Left cardiac atrium (tissue), 4 donors: ENCODE results near the gene SPNS1. TPM values are rescaled to one million over a fixed set of nuclear protein-coding genes. Genes with fewer than 3 reads are reported as not detected.

ENCODE experiments used
- ATAC-seq, 2 donors: fragments of 200-7000 bp; cut with Tn5 transposase; one replicate each; pipeline ENCODE4 v1.9.1; 2020; ENCODE audit warnings: mild to moderate bottlenecking in 2 of 2, moderate library complexity in 2 of 2
- DNase-seq: peaks from one replicate; pipeline ENCODE4 v3.0.0-alpha.2; 2020
- intact Hi-C, 2 donors: fragments of 100-400 bp; cut with DNase I; formaldehyde crosslinking; loops; one replicate each; pipeline versions ENCODE4 v1.14.1 to v1.15.1; 2022 to 2023
- total RNA-seq, 2 donors: library from RNA; stranded (reverse); fragmentation: NEBNext Ultra II Directional; extraction: Animal tissue kit (Norgen Biotek cat#: 25700); gene quantifications; one replicate each; pipeline ENCODE4 v1.2.1, GENCODE V29; 2021
- donor health status: DM: no; HTN: yes; CAD: no.
- donor health status: DM: no; HTN: yes; CAD: no; lungs with severe emphysema.
- donor health status: DM: yes; HTN: yes; CAD: no.
- donor health status: Dilated cardiomyopathy.

The SPNS1 gene
- total RNA-seq, 2 donors from 2014 or later, result 19.6 to 21.4 TPM

GRCh38 chr16:29012913-29013553 lies 38.5 kb downstream of the SPNS1 start:
- no peak for ATAC-seq
- intact Hi-C loops, result loop anchor here in 1 of 2 donors (10.0 kb wide), 1 partner anchor 752 kb away; no protein-coding TSS in a partner anchor
- DNase-seq, result no peak

DNA sequence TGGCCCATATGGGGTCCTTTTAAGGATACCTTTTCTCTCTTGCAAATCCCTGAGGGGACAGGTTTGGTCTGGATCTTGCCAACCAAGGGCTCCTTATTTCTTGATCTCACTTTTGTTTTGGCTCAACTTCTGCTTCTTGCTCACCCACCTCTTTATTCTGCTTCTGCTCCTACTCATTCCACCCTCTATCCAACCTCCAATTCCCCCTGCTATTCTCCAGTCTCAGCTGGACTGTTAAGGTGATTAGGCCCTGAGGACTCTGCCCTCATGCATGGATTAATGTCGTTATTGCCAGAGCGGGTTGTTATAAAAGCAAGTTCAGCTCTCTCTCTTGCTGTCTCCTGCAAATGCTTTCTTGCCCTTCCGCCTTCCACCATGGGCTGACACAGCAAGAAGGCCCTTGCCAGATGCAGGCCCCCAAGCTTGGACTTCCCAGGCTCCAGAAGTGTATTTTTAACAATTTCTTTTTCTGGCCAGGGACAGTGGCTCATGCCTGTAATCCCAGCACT lies 40.0 kb downstream of the SPNS1 start:
- no peak for ATAC-seq
- DNase-seq, result no peak
- intact Hi-C loops, result loop anchor here in 1 of 2 donors (10.0 kb wide), 1 partner anchor 750 kb away; no protein-coding TSS in a partner anchor

DNA sequence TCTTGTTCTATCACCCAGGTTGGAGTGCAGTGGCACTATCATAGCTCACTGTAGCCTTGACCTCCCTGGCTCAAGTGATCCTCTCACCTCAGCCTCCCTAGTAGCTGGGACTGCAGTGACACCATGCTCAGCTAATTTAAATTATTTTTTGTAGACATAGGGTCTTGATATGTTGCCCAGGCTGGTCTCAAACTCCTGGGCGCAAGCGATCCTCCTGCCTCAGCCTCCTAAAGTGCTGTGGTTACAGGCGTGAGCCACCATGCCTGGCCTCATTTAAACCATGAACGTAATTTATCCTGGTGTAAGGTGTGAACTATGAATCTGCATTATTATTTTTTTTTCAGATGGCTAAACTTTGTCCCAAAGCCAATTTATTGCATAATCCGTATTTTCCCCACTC lies 47.6 kb downstream of the SPNS1 start:
- intact Hi-C loops, result no loop called here
- DNase-seq, result no peak

DNA sequence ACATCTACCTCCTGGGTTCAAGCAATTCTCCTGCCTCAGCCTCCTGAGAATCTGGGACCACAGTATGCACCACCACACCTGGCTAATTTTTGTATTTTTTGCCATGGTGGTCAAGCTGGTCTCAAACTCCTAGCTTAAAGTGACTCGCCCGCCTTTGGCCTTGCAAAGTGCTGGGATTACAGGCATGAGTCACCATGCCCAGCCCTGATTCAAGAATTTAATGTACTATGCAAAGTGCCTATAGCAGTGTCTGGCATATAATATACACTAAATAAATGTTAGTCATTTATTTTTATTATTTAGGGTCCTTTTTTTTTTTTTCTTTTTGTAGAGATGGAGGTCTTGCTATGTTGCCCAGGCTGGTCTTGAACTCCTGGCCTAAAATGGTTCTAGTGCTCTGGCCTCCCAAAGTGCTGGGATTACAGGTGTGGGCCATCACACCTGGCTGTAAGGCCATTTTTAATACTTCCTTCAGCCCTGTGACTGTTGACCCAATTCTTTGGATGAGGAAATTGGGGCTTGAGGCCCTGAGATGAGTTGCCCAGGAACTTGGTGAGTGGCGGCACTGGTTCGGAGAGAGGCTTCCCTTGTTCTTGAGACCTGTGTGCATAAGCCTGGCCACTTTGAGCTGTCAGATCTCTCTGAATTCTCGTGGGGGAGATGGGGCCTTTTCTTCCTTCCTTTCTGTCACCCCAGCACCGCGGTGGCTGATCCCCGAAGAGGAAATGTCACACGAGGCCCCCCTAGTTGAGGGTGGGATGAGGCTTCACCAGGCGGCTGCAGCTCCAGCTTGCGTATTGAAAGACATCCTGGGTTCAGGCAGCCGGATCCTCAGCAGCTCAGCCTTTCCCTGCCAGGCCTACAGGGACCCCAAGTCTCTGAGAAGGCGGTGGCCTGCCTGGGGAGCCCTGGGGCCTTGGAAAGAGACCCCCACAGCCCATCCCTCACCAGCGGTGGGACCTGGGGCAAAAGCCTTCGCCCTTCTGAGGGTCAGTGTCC lies 49.0 kb downstream of the SPNS1 start:
- DNase-seq (no peak), ATAC-seq (no peak)
- intact Hi-C loops, result no loop called here

More for the DNA sequence above, 47.6 kb downstream of the SPNS1 start:
- ATAC-seq, result no peak

DNA sequence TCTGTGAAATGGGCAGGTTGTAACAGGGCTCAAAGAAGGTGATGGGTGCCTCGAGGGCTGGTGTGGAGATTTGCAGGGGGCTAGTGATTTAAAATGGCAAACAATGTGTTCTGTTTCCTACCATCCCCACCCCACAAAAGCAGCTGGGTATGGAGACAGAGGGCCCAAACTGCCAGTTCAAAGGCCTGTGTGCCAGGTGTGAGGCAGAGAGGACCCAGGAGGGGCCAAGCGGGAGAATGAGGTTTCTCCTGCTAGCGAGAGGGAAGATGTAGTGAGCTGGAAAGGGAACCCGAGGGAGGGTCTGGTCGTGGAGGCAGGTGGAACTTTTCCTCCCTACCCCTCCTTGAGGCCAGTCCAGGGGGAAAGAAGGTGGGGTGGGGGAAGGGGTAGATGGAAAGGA lies 49.7 kb downstream of the SPNS1 start:
- DNase-seq (no peak), ATAC-seq (no peak)
- intact Hi-C loops, result no loop called here

DNA sequence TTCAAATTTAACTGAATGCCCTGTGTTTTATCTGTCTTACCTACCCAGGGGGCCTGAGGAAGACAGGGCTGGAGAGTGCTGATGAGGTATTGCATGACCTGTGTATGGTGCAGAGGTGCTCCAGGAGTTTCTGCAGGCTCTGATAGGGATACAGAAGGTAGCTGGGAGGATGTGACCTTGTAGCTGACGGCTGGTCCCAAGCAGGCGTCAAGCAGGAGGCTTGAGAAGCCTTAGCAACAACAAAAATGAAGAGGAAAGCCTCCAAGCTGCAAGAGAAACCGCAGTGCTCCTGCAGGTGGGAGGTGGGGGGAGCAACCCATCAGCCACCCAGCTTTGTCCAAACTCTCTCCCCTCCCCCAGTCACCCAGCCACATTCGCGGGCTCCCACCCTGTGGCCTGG lies 50.6 kb downstream of the SPNS1 start:
- intact Hi-C loops, result no loop called here
- DNase-seq, result no peak

DNA sequence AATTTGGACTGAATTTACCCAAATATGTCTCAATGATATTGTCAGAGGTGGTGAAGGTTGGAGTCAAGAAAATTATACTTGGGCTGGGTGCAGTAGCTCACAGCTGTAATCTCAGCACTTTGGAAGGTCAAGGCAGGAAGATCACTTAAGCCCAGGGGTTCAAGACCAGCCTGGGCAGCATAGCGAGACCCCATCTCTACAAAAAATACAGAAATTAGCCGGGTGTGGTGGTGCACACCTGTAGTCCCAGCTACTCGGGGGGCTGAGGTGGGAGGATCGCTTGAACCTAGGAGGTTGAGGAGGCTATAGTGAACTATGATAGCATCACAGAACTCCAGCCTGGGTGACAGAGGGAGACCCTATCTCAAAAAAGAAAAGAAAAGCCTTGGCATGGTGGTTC lies 51.2 kb downstream of the SPNS1 start:
- intact Hi-C loops, result no loop called here
- ATAC-seq (no peak), DNase-seq (no peak)

More for the DNA sequence above, 50.6 kb downstream of the SPNS1 start:
- no peak for ATAC-seq

GRCh38 chr16:29028457-29029167 lies 54.0 kb downstream of the SPNS1 start:
- DNase-seq (no peak), ATAC-seq (peak in 1 of 2 donors; percentile 21)
- intact Hi-C loops, result no loop called here

DNA sequence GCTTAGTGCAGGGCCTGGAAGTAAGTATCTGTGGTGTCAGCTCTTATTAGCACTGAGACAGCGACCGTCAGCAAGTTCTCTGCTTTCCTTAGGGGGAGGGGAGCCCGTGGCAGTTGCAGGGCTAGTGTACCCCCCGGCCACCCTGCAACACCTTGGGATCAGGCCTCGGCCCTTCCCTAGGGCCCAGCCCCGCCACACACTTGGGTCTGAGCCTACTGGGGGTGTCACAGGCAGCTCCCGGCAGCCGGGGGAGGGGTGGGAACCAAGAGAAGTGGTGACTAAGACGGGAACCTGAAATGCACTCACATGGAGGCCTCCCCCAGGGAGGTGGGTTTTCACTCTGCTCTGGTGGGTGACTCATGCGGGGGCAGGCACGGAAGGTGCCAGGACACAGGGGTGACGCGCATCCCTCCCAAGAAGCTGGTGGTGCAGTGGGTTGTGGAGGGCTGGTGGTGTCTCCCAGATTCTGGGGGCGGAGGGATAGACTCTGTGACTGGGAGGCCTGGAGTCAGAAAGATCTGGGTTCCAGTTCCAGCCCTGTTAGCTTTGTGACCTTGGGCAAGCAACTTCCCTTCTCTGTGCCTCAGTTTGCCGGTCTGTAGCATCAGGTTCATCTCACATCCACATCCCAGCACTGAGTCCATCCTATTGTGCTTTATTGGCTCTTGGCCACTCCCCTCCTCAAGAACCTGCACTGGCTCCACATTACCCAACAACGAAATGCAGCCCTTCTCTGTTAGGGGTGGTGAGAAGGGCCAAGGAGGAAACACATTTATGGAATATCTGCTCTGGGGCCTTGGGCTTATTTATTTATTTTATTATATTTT lies 54.8 kb downstream of the SPNS1 start:
- DNase-seq, result peak; percentile 33

GRCh38 chr16:29030086-29030840 lies 55.7 kb downstream of the SPNS1 start:
- DNase-seq (no peak), ATAC-seq (no peak)
- intact Hi-C loops, result no loop called here

More for the DNA sequence above, 54.8 kb downstream of the SPNS1 start:
- intact Hi-C loops, result no loop called here
- ATAC-seq, result peak; percentile 47 to 86

Other genes with a start within 250 kb of the SPNS1 start
- gene NPIPB9, start 223.0 kb upstream of the SPNS1 start, total RNA-seq, result under 1 TPM in 1 of 2 donors, not detected in 1; 0.35 TPM
- 10 to 100 TPM; 52.5 to 66.2 TPM for gene ATXN2L, start 151.8 kb upstream of the SPNS1 start, total RNA-seq
- 100 to 1,000 TPM; 167 to 183 TPM for gene TUFM, start 128.4 kb upstream of the SPNS1 start, total RNA-seq
- gene SH2B1, start 110.9 kb upstream of the SPNS1 start, total RNA-seq, result 10 to 100 TPM; 37.4 to 39.0 TPM
- gene ATP2A1, start 96.3 kb upstream of the SPNS1 start, total RNA-seq, result under 1 TPM; 0.27 to 0.37 TPM
- 10 to 100 TPM; 14.7 to 21.0 TPM for gene RABEP2, start 49.5 kb upstream of the SPNS1 start, total RNA-seq
- under 1 TPM in 1 of 2 donors, not detected in 1; 0.12 TPM for gene CD19, start 42.8 kb upstream of the SPNS1 start, total RNA-seq
- gene NFATC2IP, start 23.8 kb upstream of the SPNS1 start, total RNA-seq, result 10 to 100 TPM; 15.0 to 18.3 TPM
- 1 to 10 TPM; 2.0 to 2.4 TPM for gene LAT, start 10.3 kb downstream of the SPNS1 start, total RNA-seq